ENCODE data around the gene CCDC167.

- TF ChIP-seq, protein P1, sequence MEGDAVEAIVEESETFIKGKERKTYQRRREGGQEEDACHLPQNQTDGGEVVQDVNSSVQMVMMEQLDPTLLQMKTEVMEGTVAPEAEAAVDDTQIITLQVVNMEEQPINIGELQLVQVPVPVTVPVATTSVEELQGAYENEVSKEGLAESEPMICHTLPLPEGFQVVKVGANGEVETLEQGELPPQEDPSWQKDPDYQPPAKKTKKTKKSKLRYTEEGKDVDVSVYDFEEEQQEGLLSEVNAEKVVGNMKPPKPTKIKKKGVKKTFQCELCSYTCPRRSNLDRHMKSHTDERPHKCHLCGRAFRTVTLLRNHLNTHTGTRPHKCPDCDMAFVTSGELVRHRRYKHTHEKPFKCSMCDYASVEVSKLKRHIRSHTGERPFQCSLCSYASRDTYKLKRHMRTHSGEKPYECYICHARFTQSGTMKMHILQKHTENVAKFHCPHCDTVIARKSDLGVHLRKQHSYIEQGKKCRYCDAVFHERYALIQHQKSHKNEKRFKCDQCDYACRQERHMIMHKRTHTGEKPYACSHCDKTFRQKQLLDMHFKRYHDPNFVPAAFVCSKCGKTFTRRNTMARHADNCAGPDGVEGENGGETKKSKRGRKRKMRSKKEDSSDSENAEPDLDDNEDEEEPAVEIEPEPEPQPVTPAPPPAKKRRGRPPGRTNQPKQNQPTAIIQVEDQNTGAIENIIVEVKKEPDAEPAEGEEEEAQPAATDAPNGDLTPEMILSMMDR (conservative IDR thresholded peaks at IDR 0.05; ENCODE audit: low read depth, low read length) = no peak
- no peak for TF ChIP-seq EZH2 (IDR thresholded peaks at IDR 0.05; ENCODE audit: borderline replicate concordance, low read depth, low read length, poor library complexity, severe bottlenecking)
Observed at GRCh38 chr6:37486121-37486839, 13.4 kb downstream of the CCDC167 start.

Measured in A673 (cell line).